ELF-1 (cell line): ENCODE data around the gene IGF2BP2.

ENCODE experiments used
- DNase-seq: peaks from one replicate; pipeline ENCODE4 v3.0.0-alpha.2; 2016; ENCODE audit warnings: low read depth, low spot score

Gene IGF2BP2

GRCh38 chr3:185734725-185735096, 90.1 kb downstream of the IGF2BP2 start:
- no peak for DNase-seq

- peak; percentile 67 for DNase-seq
Observed at GRCh38 chr3:185733980-185734724, 90.7 kb downstream of the IGF2BP2 start.

GRCh38 chr3:185732782-185733181, 92.1 kb downstream of the IGF2BP2 start:
- DNase-seq = no peak

- DNase-seq = no peak
Observed at GRCh38 chr3:185730550-185730949, 94.3 kb downstream of the IGF2BP2 start.

- no peak for DNase-seq
Observed at GRCh38 chr3:185729337-185730055, 95.3 kb downstream of the IGF2BP2 start.

- DNase-seq = no peak
Observed at GRCh38 chr3:185728630-185729336, 96.1 kb downstream of the IGF2BP2 start.

- DNase-seq = no peak
Observed at GRCh38 chr3:185727873-185728272, 97.0 kb downstream of the IGF2BP2 start.

- DNase-seq = no peak
Observed at GRCh38 chr3:185726254-185726967, 98.4 kb downstream of the IGF2BP2 start.

- no peak for DNase-seq
Observed at GRCh38 chr3:185724761-185725160, 100.1 kb downstream of the IGF2BP2 start.

- no peak for DNase-seq
Observed at GRCh38 chr3:185724251-185724650, 100.6 kb downstream of the IGF2BP2 start.

- DNase-seq = no peak
Observed at GRCh38 chr3:185722881-185723280, 102.0 kb downstream of the IGF2BP2 start.

GRCh38 chr3:185721970-185722369, 102.9 kb downstream of the IGF2BP2 start:
- DNase-seq = no peak

GRCh38 chr3:185720326-185720725, 104.5 kb downstream of the IGF2BP2 start:
- no peak for DNase-seq

GRCh38 chr3:185718736-185719593, 105.9 kb downstream of the IGF2BP2 start:
- no peak for DNase-seq

- DNase-seq = no peak
Observed at GRCh38 chr3:185717627-185718402, 107.0 kb downstream of the IGF2BP2 start.

- no peak for DNase-seq
Observed at GRCh38 chr3:185717121-185717520, 107.7 kb downstream of the IGF2BP2 start.

- DNase-seq = no peak
Observed at GRCh38 chr3:185716436-185717108, 108.3 kb downstream of the IGF2BP2 start.

GRCh38 chr3:185715091-185715490, 109.8 kb downstream of the IGF2BP2 start:
- DNase-seq = peak; percentile 78

- DNase-seq = no peak
Observed at GRCh38 chr3:185714085-185714484, 110.8 kb downstream of the IGF2BP2 start.

- DNase-seq = no peak
Observed at GRCh38 chr3:185713015-185713414, 111.8 kb downstream of the IGF2BP2 start.
